ENCODE measurements around the gene ABCG1. TPM values are rescaled to one million over a fixed set of nuclear protein-coding genes. Genes with fewer than 3 reads are reported as not detected.

Gene ABCG1
- total RNA-seq, 1 donor from 2014 or later, result 74.9 TPM

GRCh38 chr21:42207426-42207825, 11.5 kb upstream of the ABCG1 start:
- ATAC-seq (no peak), DNase-seq (no peak)
- TF ChIP-seq CTCF (IDR thresholded peaks at IDR 0.05), result no peak
- Histone ChIP-seq H3K36me3 (no peaks in the 10 kb centered on the region), H3K9me3 (no peaks in the 10 kb centered on the region), H3K27me3 (ENCODE audit: low read depth) (no peaks in the 10 kb centered on the region), H3K4me3 (no peak overlapping the region), H3K27ac (no peak overlapping the region), H3K4me1 (peaks cover 7% of the 10 kb centered on the region)
- intact Hi-C loops (cut with DNase I), result no loop called here

- no peak for DNase-seq
- intact Hi-C loops (cut with DNase I), result no loop called here
Observed at GRCh38 chr21:42208036-42208435, 10.9 kb upstream of the ABCG1 start.

GRCh38 chr21:42208801-42209490, 10.0 kb upstream of the ABCG1 start:
- DNase-seq (no peak), ATAC-seq (no peak)
- Histone ChIP-seq H3K27ac (no peak overlapping the region), H3K4me1 (peaks cover 7% of the 10 kb centered on the region), H3K4me3 (no peak overlapping the region), H3K9me3 (no peaks in the 10 kb centered on the region), H3K27me3 (ENCODE audit: low read depth) (no peaks in the 10 kb centered on the region), H3K36me3 (no peaks in the 10 kb centered on the region)
- intact Hi-C loops (cut with DNase I), result no loop called here
- no peak for TF ChIP-seq CTCF (IDR thresholded peaks at IDR 0.05)

More at GRCh38 chr21:42208036-42208435, 10.9 kb upstream of the ABCG1 start:
- no peak overlapping the region for H3K4me3 ChIP-seq
- H3K27ac ChIP-seq, result no peak overlapping the region
- no peaks in the 10 kb centered on the region for H3K27me3 ChIP-seq (ENCODE audit: low read depth)
- TF ChIP-seq CTCF (IDR thresholded peaks at IDR 0.05), result no peak
- peaks cover 7% of the 10 kb centered on the region for H3K4me1 ChIP-seq
- no peaks in the 10 kb centered on the region for H3K36me3 ChIP-seq
- no peak for ATAC-seq
- no peaks in the 10 kb centered on the region for H3K9me3 ChIP-seq

GRCh38 chr21:42209801-42210479, 9.0 kb upstream of the ABCG1 start:
- no peak overlapping the region for H3K4me3 ChIP-seq
- intact Hi-C loops (cut with DNase I), result no loop called here
- peak overlapping the region; percentile 21 for H3K27ac ChIP-seq
- H3K27me3 ChIP-seq (ENCODE audit: low read depth), result no peaks in the 10 kb centered on the region
- no peaks in the 10 kb centered on the region for H3K9me3 ChIP-seq
- H3K4me1 ChIP-seq, result peaks cover 7% of the 10 kb centered on the region
- ATAC-seq (peak; percentile 19 to 37), DNase-seq (no peak)
- no peak for TF ChIP-seq CTCF (IDR thresholded peaks at IDR 0.05)
- no peaks in the 10 kb centered on the region for H3K36me3 ChIP-seq

GRCh38 chr21:42212266-42212665, 6.7 kb upstream of the ABCG1 start:
- intact Hi-C loops (cut with DNase I), result no loop called here
- Histone ChIP-seq H3K4me1 (peaks cover 7% of the 10 kb centered on the region), H3K4me3 (no peak overlapping the region), H3K27me3 (ENCODE audit: low read depth) (no peaks in the 10 kb centered on the region), H3K27ac (no peak overlapping the region), H3K9me3 (no peaks in the 10 kb centered on the region), H3K36me3 (no peaks in the 10 kb centered on the region)
- ATAC-seq, result peak; percentile 57 to 67
- no peak for TF ChIP-seq CTCF (IDR thresholded peaks at IDR 0.05)
- DNase-seq, result no peak
